Measurements from ENCODE around the gene SLC12A6.

DNA sequence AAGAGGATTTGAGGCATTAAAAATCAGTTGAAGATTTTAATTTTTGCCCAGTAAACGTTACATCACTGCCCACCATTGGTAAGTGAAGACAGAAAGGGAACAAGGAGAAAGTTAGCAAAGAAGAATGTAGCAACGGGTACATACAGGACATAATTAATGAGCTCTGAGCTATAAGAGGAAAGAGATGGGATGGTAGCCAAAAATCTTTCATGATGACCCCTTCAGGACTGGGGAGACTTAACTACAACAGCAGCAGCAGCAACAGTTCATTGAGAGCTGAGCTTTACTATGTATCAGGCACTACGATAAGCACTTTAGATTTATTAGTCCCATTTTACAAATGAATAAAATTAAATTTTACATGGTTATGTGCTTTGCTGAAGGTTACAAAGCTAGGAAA lies 94.4 kb downstream of the SLC12A6 start:
- TF ChIP-seq POLR2A (IDR thresholded peaks at IDR 0.05; ENCODE audit: low read length) (no peak), GATA1 (IDR thresholded peaks at IDR 0.05; ENCODE audit: low read depth, low read length) (no peak)
